NCI-H2081 (cell line): Measurements from ENCODE around the gene CTNNA3.
A peak's percentile ranks its signal among the peaks of the same experiment; 100 is the strongest.
"Not testable (repeated sequence)": the region's sequence is repeated elsewhere in the genome, so short reads cannot be mapped to it uniquely, and the experiment has no call there.

Experiments
- DNase-seq, 2 experiments: peaks; one replicate each; lab custom pipeline; 2025; lab: John Stamatoyannopoulos, UW

The CTNNA3 gene

DNA sequence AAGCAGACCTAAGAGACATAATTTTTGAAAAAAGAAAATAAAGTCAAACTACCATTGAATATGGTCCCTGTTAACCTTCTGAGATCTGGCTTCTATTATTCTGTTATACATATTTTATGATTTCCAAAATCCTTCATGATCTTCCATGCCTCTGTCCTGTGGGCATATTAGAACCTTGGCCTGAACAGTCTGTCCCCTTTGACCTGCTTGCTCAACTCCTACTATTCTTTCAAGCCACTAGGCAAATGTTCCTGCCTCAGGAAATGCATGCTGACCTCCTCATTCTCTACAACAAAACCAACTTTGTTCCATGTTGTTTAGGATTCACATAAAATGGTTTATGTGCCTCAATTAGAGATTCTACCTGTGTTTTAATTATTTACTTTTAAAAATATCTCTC, 1315.0 kb downstream of the CTNNA3 start:
- DNase-seq: no peak

DNA sequence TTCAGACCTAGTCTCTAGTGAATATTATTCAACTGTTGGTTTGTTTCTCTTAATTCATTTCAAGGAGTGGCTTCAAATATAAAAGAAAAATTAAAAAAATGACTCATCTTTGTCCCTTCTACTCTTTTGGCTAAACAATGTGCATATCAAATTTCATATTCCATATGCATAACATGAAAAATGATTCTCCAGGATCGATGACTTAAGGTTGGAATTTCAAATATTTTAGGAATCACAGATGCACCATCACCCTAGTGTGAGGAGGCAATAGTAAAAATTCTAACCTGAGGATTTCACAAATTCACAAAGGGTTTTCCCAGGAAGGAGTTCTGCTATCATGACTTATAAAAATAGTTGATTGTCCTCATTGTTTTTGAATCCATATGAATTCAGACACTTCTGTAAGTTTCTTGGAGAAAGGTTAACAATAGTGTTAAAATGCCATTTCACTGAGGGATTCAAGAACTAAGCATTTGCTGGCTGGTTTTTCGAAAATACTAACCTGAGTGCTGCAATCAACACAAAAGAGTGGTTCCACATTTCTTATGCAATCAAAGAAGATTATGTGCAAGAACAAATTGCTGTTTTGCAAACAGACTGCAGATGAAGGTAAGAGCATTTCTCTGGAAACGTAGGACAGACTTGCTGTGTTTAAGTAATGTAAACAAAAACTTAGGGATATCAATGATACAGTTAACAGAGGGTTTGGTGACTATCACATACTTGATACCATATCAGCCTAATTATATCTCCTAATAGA, 1317.7 kb downstream of the CTNNA3 start:
- DNase-seq: no peak

DNA sequence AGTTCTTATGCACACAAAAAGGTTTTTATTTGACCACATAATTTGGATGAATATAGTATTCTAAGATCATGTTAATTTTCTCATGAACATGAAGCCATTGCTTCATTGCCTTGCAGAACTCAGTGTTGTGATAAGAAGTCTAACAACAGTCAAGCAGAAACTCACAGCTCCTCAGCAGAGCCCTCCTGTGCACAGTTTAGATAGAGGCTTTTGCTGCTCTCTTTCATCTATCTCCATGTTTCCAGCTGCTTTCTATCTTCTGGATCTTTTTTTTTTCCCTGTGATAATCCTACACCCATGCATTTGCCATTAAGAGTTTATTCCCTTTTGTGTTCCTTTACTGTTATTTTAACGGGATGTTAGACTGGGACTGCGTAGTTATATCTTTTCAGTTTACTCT, 1327.8 kb downstream of the CTNNA3 start:
- no peak for DNase-seq

DNA sequence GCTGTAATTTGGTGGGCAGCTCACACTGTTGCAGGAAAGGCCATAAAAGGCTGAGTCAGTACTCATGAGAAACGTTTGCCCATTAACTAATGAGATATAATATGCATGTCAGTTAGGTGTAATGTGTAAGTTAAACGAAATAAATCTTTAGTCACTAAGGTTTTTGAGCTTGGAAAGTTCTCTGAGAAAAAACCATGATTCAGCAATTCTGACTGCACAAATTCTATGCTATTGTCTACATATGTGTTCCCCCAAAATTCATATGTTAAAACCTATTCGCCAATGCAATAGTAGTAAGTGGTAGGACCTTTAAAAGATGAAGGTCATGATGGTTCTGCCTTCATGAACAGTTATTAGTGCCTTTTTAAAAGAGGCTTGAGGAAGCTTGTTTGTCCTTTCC, 1329.8 kb downstream of the CTNNA3 start:
- no peak for DNase-seq

DNA sequence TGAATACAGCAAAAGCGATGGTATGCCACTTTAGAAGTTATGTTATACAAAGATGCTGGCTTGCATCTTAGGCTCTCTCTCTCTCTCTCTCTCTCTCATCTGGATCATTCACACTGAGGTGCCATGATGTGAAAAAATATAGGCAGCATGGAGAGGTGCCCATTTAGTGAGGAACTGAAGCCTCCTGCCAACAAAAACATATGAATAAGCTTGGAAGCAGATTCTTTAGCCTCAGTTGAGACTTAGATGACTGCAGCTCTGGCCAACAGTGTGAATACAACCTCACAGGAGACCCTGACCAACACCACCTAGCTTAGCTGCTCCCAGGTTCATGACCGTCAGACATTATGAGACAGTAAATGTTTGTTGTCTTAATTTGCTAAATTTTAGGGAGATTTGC, 1330.3 kb downstream of the CTNNA3 start:
- DNase-seq: no peak

DNA sequence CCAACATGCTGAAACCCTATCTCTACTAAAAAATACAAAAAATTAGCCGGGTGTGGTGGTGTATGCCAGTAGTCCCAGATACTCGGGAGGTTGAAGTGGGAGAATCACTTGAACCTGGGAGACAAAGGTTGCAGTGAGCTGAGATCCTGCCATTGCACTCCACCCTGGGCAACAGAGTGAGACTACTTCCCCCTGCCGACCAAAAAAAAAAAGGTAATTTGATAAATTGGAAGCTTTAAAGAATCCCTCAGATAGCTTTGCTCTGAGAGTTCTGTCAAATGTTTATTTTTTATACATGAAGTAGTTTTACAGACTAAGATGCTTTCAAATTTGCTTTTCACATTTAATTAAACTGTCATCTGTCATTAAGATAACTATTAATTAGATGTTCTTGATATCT, 1333.5 kb downstream of the CTNNA3 start:
- no peak for DNase-seq

DNA sequence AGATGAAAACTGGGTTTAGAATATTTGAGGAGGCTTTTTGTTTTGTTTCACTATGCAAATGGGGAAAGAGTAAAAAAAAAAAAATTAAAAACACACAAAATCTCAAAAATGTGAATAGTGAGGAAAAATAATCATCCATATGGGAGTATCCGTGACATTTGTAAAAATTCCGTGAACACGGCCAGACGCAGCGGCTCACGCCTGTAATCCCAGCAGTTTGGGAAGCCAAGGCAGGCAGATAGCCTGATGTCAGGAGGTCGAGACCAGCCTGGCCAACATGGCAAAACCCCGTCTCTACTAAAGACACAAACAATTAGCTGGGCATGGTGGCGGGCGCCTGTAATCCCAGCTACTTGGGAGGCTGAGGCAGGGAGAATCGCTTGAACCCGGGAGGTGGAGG, 1342.2 kb downstream of the CTNNA3 start:
- DNase-seq: not testable (repeated sequence)

DNA sequence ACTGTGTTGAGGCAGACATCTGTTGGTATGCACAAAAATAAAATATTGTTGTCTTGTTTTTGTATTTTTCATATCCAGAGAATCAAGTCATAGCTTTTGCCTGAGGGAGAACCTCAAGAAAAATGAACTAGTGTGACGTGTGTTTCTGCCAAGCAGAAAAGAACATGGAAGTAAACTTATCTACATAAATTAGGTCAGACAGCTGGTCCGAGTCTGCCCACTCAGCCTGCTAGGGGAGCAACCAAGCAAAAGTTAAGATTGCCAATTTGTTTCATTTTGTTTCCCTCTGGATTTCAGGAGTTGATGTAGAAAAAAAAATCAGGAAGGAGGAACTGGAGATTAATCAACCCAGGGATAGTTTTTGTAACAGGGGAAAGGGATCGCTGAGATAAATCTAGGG, 1342.6 kb downstream of the CTNNA3 start:
- DNase-seq: no peak

DNA sequence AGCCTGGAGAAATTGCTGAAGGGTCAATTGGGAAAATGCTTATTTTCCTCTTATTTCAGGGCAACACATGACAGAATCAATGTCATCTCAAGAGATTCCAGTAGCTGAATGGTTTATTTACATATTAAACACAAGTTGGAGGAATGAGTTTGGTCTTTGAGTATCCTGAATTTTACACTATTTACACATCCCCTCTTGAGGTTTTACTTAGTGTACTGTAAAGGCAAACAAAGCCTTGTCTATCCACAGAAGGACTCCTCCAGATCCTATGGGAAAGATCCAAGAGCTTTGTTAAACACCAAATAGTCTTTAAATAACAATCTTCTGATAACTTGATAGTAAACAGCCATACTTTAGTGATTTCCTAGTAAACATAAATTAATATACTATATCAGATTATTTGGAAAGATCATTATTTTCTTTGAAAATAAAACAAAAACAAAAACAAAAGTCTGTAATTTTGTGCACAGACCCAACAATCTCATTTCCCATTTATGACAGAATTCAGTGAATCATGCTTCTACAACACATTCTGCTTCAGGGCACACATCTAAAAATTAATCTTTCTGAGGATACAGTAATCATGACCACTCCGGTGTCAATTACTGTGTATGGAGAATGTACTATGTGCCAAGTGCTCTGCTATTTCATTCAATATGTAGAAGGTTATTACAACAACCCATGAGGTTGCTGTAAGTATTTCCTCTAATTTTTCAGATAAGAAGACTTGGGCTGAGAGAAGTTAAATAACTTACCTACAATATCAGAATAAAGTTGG, 1345.2 kb downstream of the CTNNA3 start:
- DNase-seq: no peak

DNA sequence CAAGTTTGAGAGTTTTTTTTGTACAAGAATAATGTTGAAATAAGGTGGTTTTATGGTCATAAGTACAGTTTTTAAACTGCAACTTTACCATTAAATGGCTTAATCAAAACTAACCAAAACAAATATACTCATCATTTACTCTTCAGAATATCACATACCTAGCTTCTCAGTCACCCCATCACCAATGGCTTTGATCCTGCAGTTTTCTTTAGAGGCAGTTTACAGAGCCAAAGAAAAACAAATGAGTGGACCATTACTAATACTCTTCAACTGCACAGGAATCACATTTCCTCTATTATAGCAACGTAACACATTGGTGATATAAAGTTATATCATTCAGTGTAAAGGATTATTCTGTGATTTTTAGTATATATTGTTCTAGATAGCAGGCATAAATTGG, 1346.3 kb downstream of the CTNNA3 start:
- DNase-seq: no peak

DNA sequence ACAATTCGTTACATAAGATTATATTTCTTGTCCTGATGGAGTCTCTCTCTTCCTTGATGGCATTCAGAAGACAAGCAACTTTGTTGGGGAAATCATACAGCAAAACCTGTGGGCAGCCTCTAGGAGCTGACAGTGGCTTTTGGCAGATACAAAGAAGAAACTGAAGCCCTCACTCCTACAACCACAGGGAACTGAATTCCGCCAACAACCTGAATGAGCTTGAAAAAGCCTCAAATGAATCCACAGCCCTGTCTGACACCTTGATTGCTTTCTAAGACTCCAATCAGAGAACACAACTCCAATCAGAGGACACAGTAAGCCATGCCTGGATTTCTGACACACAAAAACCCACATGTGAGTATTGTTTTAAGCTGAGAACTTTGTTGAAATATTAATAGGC, 1346.9 kb downstream of the CTNNA3 start:
- DNase-seq: no peak

DNA sequence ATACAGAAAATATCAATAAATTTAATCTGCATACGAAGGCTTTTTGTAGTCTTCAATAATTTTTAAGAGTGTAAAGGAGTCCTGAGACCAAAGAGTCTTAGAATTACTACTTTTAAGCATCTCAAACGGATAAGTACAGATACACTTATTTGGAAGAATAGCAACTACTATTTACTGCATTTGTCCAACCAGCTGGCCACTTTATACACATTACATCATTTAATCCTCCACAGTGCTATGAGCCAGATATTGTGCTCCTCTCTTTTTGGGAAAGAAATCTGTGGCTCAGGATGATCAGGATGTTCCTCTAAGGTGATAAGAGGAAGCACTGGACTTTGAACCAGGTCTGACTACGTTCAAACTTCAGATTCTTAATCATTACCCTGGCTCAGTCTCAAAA, 1358.8 kb downstream of the CTNNA3 start:
- no peak for DNase-seq

DNA sequence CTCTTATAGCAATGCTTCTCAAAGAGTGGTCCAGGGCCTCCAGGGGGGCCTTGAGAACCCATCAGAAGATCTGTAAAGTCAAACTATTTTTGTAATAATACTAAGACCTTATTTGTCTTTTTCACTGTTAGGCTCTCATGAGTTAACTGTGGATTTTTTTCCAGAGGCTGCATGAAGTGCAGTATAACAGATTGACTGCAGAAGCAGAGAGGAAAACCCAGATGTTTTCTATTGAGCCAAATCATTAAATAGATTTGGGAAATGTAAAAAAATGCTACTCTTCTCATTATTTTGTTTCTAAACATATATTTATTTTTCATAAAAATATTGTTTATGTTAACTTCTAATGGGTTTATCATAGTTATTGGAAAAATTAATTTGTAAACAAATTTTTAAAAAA, 1359.2 kb downstream of the CTNNA3 start:
- no peak for DNase-seq

DNA sequence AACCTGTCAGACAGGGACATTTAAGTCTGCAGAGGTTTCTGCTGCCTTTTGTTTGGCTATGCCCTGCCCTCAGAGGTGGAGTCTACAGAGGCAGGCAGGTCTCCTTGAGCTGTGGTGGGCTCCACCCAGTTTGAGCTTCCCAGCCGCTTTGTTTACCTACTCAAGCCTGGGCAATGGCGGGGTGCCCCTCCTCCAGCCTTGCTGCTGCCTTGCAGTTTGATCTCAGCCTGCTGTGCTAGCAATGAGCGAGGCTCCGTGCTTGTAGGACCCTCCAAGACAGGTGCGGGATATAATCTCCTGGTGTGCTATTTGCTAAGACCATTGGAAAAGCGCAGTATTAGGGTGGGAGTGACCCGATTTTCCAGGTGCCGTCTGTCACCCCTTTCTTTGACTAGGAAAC, 1360.2 kb downstream of the CTNNA3 start:
- not testable (repeated sequence) for DNase-seq

DNA sequence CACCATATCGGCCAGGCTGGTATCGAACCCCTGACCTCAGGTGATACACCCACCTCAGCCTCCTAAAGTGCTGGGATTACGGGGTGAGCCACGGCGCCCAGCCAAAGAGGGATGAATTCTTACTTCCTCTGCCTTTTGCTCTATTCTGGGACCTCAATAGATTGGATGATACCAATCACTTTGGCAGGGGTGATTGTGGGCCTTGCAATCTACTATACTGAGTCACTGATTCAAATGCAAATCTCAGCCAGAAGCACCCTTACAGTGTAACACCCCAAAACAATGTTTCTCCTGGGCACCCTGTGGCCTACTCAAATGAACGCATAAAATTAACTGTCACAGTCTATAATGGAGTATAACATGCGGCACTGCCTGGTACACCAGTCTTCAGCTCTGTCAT, 1366.8 kb downstream of the CTNNA3 start:
- DNase-seq: no peak

DNA sequence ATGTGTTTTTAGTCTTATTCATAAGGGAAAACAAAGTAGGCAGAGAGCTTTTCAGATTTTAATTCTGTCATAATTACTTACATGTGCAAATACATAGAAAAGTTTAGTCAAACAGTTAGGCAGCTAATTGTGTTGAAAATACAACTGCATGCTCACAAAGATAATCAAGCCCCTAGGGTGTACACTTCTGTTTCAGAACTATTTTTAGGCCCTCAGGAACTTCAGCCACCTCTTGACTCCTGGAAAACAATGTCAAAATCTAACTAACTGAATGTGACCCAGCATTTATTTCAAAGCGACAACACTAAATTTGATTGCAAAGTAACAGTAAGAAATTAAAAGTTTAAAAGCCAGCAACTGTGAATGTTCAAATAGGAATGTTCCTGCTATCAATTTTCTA, 1369.1 kb downstream of the CTNNA3 start:
- no peak for DNase-seq

DNA sequence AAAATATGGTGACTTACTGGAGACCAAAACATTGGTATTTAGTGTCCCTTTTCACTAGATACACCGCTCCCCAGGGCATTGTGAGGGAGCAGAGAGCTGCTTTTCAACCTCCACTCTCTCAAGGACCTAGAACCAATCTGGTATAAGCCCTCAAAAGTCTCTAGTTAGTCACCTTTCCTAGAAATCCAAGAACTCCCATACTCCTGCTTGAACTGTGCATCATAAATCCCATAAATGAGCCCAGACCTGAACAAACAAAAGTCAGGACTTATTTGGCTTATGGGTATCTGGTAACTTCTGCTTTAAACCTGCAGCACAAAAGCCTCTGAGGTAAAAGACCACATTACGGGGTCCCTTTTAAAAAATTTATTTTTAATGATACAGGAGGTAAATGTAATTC, 1373.2 kb downstream of the CTNNA3 start:
- no peak for DNase-seq

DNA sequence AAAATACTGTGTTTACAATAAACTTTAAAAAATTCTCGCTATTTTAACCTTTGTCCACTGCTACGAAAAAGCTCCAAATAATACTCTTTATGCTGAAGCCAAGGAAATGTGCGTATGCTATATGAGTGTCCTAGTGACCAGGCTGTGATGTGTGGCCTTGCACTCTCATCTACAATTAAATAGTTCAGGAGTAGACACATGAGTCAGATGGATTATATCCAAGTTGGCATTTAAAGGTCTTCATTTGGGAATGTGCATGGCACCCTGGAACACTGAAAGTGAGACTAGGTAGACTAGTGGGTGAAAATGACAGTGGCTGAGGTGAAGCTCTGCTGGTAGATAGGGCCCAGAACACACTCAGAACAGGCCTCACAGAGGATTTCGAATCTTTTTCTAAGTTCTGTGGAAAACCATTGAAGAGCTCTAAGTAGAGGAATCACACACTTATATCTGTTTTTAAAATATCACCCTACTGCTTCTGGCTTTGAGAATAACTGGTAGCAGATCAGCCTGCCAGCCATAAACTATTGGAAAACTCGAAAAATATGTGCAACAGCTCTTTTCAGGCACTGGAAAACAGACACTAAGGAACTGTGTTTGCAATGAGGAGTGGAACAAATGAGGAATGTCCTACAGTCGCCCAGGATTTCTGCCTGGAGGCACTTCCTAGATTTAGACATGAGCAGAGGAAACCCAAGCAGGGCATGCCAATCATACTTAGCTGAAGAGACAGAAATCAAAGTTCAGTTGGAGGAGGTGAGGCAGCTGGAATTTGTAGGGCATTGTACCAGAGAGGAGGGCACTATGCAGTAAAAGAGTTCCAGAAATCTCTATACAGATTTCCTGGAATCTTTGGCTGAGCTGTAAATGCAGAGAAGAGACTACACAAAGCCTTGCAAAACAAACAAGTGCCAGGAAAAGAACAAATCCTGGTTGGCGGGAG, 1374.0 kb downstream of the CTNNA3 start:
- DNase-seq: no peak

DNA sequence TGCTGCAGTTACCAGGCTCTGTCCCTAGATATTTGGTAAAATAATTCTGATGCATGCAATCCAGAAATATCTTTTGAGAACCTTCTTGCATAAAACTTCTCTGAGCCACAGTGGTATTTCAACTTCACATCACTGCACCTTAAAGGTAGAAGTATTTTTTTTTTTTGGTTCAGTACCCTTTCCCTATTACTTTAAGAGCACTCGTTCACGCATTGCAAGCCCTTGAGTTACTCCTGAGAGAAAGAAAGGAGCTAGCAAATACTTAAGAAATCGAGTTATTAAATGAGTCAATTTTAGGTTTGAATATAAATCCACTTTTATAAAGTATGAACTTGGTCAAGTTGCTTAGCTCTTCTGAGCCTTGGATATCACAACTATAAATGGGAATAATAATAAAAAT, 1377.2 kb downstream of the CTNNA3 start:
- no peak for DNase-seq

DNA sequence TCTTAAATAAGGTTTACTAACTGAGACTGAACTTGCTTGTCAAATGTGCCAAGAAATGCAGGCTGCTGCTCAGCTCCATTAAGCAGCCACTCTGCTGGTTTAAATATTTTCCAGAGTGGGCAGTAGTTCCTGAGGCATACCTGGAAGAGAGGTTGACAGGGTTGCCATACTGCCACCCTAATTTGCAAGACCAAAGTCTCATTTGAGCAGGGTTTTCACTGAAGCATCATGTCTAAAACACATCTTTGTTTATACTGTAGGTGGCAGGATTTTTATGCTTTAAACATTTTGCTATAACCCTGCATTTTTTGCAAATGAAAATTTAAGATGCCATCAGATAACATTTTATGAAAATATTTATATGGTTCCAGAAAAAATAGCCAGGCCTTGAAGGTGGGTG, 1388.2 kb downstream of the CTNNA3 start:
- DNase-seq: no peak

DNA sequence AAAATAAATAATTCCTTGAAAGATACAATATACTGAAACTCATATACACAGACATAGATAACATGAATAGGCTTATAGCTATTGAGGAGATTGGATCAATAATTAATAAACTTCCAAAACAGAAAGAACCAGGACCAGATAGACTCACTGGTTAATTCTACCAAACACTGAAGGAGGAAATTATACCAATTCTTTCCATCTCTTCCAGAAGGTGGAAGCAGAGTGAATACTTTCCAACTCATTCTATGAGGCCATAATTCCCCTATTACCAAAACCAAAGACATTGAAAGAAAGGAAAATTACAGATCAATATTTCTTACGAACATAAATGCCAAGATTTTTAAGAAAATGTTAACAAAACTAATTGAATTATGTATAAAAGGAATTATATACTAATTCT, 1394.9 kb downstream of the CTNNA3 start:
- DNase-seq: no peak

DNA sequence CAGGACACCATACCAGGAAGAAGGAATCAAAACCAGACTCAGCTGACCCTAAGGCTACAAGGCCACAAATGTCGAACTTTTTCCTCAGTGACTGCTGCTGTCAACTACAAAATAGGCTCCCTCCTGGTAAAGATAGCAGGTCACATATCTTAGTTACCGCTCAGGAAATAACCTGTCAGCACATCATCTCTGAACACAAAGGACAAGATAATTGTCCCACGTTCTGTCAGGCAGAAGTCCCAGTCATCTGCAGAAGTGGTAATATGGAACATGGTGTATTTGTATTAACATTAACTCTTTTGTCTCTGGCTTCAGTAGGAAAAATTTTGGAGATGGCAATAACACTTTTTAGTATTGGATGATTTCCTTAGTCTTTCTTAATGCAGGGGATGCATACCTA, 1400.4 kb downstream of the CTNNA3 start:
- DNase-seq: peak in 1 of 2 experiments; percentile 0

DNA sequence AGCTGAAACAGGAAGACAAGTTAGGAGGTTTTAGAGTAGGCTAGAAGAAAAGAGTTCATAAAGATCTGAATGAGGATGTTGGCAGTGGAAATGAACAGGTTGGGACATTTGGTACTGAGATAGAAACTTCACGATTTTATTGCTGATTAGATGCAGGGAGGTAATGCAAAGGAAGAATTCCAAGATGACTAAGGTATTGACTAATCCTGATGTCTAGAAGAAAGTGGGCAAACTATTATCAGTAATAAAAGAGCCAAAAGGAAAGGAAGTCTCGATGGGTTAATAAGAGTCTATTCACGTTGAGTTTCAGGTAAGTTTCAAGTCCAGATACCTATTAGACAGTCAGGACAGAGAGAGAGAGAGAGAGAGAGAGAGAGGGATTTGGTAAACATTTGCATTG, 1401.5 kb downstream of the CTNNA3 start:
- DNase-seq: no peak
